ENCODE results near the gene FUZ.

FUZ gene

GRCh38 chr19:49767967-49768581 is 45.0 kb downstream of the FUZ start:
- no peaks in the 10 kb centered on the region for H3K36me3 ChIP-seq (ENCODE audit: insufficient read depth, low read length)
- no peaks in the 10 kb centered on the region for H3K9me3 ChIP-seq (ENCODE audit: insufficient read depth, low read depth, low read length)
- peak overlapping the region; percentile 99 for H3K9ac ChIP-seq (ENCODE audit: low read depth, low read length, poor library complexity, severe bottlenecking)
- H3F3A ChIP-seq (ENCODE audit: low read depth), result no peaks in the 10 kb centered on the region
- peak overlapping the region; percentile 100 for H3K4me2 ChIP-seq (ENCODE audit: low read depth, low read length, poor library complexity, severe bottlenecking)
- H4K20me1 ChIP-seq (ENCODE audit: insufficient read depth, low read length, poor library complexity, severe bottlenecking), result peaks cover 17% of the 10 kb centered on the region
- peak overlapping the region; percentile 100 for H3K4me3 ChIP-seq (ENCODE audit: low read length, poor library complexity, severe bottlenecking)
- no peaks in the 10 kb centered on the region for H3K27me3 ChIP-seq (ENCODE audit: insufficient read depth, low read length, poor library complexity, severe bottlenecking)
- H3K4me1 ChIP-seq (ENCODE audit: insufficient read depth, low read length, poor library complexity, severe bottlenecking), result peaks cover 27% of the 10 kb centered on the region
- peaks cover 38% of the 10 kb centered on the region for H3K79me2 ChIP-seq (ENCODE audit: insufficient read depth, low read length)
- TF ChIP-seq EZH2phosphoT487 (IDR thresholded peaks at IDR 0.05; ENCODE audit: borderline replicate concordance), result no peak
- TF ChIP-seq CTCF (conservative IDR thresholded peaks at IDR 0.05; ENCODE audit: low read length), result no peak
- H3K9me2 ChIP-seq (replicated peaks; ENCODE audit: low read depth, low read length), result no peaks in the 10 kb centered on the region
- no peak overlapping the region for H2AFZ ChIP-seq (ENCODE audit: low read length)

- peak overlapping the region; percentile 100 for H3K4me3 ChIP-seq (ENCODE audit: low read length, poor library complexity, severe bottlenecking)
- H3K9me3 ChIP-seq (ENCODE audit: insufficient read depth, low read depth, low read length), result no peaks in the 10 kb centered on the region
- no peak for TF ChIP-seq EZH2phosphoT487 (IDR thresholded peaks at IDR 0.05; ENCODE audit: borderline replicate concordance)
- no peak for TF ChIP-seq CTCF (conservative IDR thresholded peaks at IDR 0.05; ENCODE audit: low read length)
- peak overlapping the region; percentile 99 for H3K9ac ChIP-seq (ENCODE audit: low read depth, low read length, poor library complexity, severe bottlenecking)
- H2AFZ ChIP-seq (ENCODE audit: low read length), result peak overlapping the region; percentile 98
- H4K20me1 ChIP-seq (ENCODE audit: insufficient read depth, low read length, poor library complexity, severe bottlenecking), result peaks cover 17% of the 10 kb centered on the region
- H3K4me2 ChIP-seq (ENCODE audit: low read depth, low read length, poor library complexity, severe bottlenecking), result peak overlapping the region; percentile 100
- H3K79me2 ChIP-seq (ENCODE audit: insufficient read depth, low read length), result peaks cover 35% of the 10 kb centered on the region
- no peaks in the 10 kb centered on the region for H3K36me3 ChIP-seq (ENCODE audit: insufficient read depth, low read length)
- no peaks in the 10 kb centered on the region for H3F3A ChIP-seq (ENCODE audit: low read depth)
- H3K27me3 ChIP-seq (ENCODE audit: insufficient read depth, low read length, poor library complexity, severe bottlenecking), result no peaks in the 10 kb centered on the region
- no peaks in the 10 kb centered on the region for H3K9me2 ChIP-seq (replicated peaks; ENCODE audit: low read depth, low read length)
- peaks cover 27% of the 10 kb centered on the region for H3K4me1 ChIP-seq (ENCODE audit: insufficient read depth, low read length, poor library complexity, severe bottlenecking)
These were observed 45.7 kb downstream of the FUZ start for GRCh38 chr19:49767381-49767780.

GRCh38 chr19:49766930-49767299 is 46.2 kb downstream of the FUZ start, which contains the start of gene AP2A1:
Gene AP2A1 (plus strand): TSS chr19:49767001. CDS start chr19:49767134, 133 bp downstream.
- Histone ChIP-seq H3K27me3 (ENCODE audit: insufficient read depth, low read length, poor library complexity, severe bottlenecking) (no peaks in the 10 kb centered on the region), H3K79me2 (ENCODE audit: insufficient read depth, low read length) (peaks cover 35% of the 10 kb centered on the region), H3K4me3 (ENCODE audit: low read length, poor library complexity, severe bottlenecking) (peak within 1 kb of the TSS; percentile 100), H3K9me3 (ENCODE audit: insufficient read depth, low read depth, low read length) (no peaks in the 10 kb centered on the region), H3K9me2 (replicated peaks; ENCODE audit: low read depth, low read length) (no peaks in the 10 kb centered on the region), H3K4me2 (ENCODE audit: low read depth, low read length, poor library complexity, severe bottlenecking) (peak within 1 kb of the TSS; percentile 100), H3K36me3 (ENCODE audit: insufficient read depth, low read length) (no peaks in the 10 kb centered on the region), H2AFZ (ENCODE audit: low read length) (peak within 1 kb of the TSS; percentile 98), H3K9ac (ENCODE audit: low read depth, low read length, poor library complexity, severe bottlenecking) (peak within 1 kb of the TSS; percentile 99), H3F3A (ENCODE audit: low read depth) (no peaks in the 10 kb centered on the region), H3K4me1 (ENCODE audit: insufficient read depth, low read length, poor library complexity, severe bottlenecking) (peaks cover 27% of the 10 kb centered on the region), H4K20me1 (ENCODE audit: insufficient read depth, low read length, poor library complexity, severe bottlenecking) (peaks cover 17% of the 10 kb centered on the region)
- TF ChIP-seq CTCF (conservative IDR thresholded peaks at IDR 0.05; ENCODE audit: low read length), result no peak
- no peak for TF ChIP-seq EZH2phosphoT487 (IDR thresholded peaks at IDR 0.05; ENCODE audit: borderline replicate concordance)

Measured in Loucy (cell line).